SK-N-SH (cell line): Measurements from ENCODE around the gene ZXDA. TPM values are rescaled to one million over a fixed set of nuclear protein-coding genes. Genes with fewer than 3 reads are reported as not detected.

Experiments
- FOSL2 ChIP-seq: IDR thresholded peaks from 2 replicates; pipeline ENCODE4 v1.4.0; 2012; ENCODE audit warnings: low read depth, mild to moderate bottlenecking, moderate library complexity, borderline replicate concordance
- GABPA ChIP-seq: IDR thresholded peaks from 2 replicates; pipeline ENCODE4 v1.4.0; 2012; ENCODE audit warnings: low read depth, mild to moderate bottlenecking
- GATA2 ChIP-seq: sonication (generic); formaldehyde crosslinking; IDR thresholded peaks from 2 replicates; pipeline ENCODE4 v1.5.0; 2020; ENCODE audit warnings: mild to moderate bottlenecking, missing genetic modification reagents
- POLR2AphosphoS5 ChIP-seq: IDR thresholded peaks from 2 replicates; pipeline ENCODE4 v1.6.1; 2012; ENCODE audit warnings: low read depth, low read length
- RCOR1 ChIP-seq: fragments of 150-350 bp; IDR thresholded peaks from 2 replicates; pipeline ENCODE4 v1.6.1; 2017; ENCODE audit warnings: antibody characterized with exemption, low read length
- REST ChIP-seq: IDR thresholded peaks from 2 replicates; pipeline ENCODE4 v1.6.1; 2012; ENCODE audit warnings: mild to moderate bottlenecking, low read depth, low read length, moderate library complexity
- RFX5 ChIP-seq: IDR thresholded peaks from 2 replicates; pipeline ENCODE4 v1.6.1; 2012; ENCODE audit warnings: mild to moderate bottlenecking, improper control_type of control experiment, low read length
- polyA plus RNA-seq, 3 experiments: library from polyadenylated mRNA; depleted of rRNA; stranded (reverse); fragments of >200 nt; gene quantifications; 2 replicates each; pipeline ENCODE4 v1.2.3, GENCODE V29; 2012
- TF ChIP-seq, protein P1 (sequence below): fragments of 150-350 bp; IDR thresholded peaks from 2 replicates; pipeline ENCODE4 v1.6.1; 2016; ENCODE audit warnings: mild to moderate bottlenecking, low read depth, low read length

The ZXDA gene
- polyA plus RNA-seq, 1 of the 3 experiments (the other 2 are of a cell fraction): 0.84 TPM

GRCh38 chrX:57871463-57871862 lies 38.8 kb downstream of the ZXDA start (continued):
- TF ChIP-seq, protein P1, sequence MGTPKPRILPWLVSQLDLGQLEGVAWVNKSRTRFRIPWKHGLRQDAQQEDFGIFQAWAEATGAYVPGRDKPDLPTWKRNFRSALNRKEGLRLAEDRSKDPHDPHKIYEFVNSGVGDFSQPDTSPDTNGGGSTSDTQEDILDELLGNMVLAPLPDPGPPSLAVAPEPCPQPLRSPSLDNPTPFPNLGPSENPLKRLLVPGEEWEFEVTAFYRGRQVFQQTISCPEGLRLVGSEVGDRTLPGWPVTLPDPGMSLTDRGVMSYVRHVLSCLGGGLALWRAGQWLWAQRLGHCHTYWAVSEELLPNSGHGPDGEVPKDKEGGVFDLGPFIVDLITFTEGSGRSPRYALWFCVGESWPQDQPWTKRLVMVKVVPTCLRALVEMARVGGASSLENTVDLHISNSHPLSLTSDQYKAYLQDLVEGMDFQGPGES: no peak
- TF ChIP-seq FOSL2 (no peak), RFX5 (no peak), GABPA (no peak), RCOR1 (no peak), POLR2AphosphoS5 (no peak), GATA2 (CRISPR knock-in tag) (no peak), REST (no peak)

Other genes starting within 250 kb of the ZXDA start
- not detected in 2 replicates for gene NLRP2B, start 230.2 kb downstream of the ZXDA start, polyA plus RNA-seq (2012; rRNA removed)